Osteocyte (in vitro differentiated cells): ENCODE measurements around the gene RPTOR. TPM values are rescaled to one million over a fixed set of nuclear protein-coding genes. Genes with fewer than 3 reads are reported as not detected.

ENCODE experiments used
- DNase-seq: peaks from one replicate; pipeline ENCODE4 v3.0.0; 2021; ENCODE audit warnings: mixed read lengths; ENCODE audit not compliant: unreplicated experiment; ENCODE audit errors: extremely low spot score
- H3K27ac Mint-ChIP-seq: one replicate; pipeline ENCODE4 v1.8.0; 2021; ENCODE audit warnings: mild to moderate bottlenecking, mixed read lengths; ENCODE audit not compliant: unreplicated experiment
- H3K27me3 Mint-ChIP-seq: one replicate; pipeline ENCODE4 v1.8.0; 2021; ENCODE audit warnings: mixed read lengths; ENCODE audit not compliant: unreplicated experiment
- H3K36me3 Mint-ChIP-seq: one replicate; pipeline ENCODE4 v1.8.0; 2021; ENCODE audit warnings: mixed read lengths; ENCODE audit not compliant: unreplicated experiment
- H3K4me1 Mint-ChIP-seq: one replicate; pipeline ENCODE4 v1.8.0; 2021; ENCODE audit warnings: mixed read lengths; ENCODE audit not compliant: unreplicated experiment
- H3K4me3 Mint-ChIP-seq: one replicate; pipeline ENCODE4 v1.8.0; 2021; ENCODE audit warnings: mild to moderate bottlenecking, moderate library complexity, mixed read lengths; ENCODE audit not compliant: unreplicated experiment
- H3K9me3 Mint-ChIP-seq: one replicate; pipeline ENCODE4 v1.8.0; 2021; ENCODE audit warnings: mixed read lengths; ENCODE audit not compliant: unreplicated experiment
- total RNA-seq: library from RNA; stranded (reverse); gene quantifications from 2 replicates; pipeline ENCODE4 v1.2.1, GENCODE V29; 2021
- TF ChIP-seq, protein P1 (sequence below): fragments of 200-600 bp; sonication (generic); IDR thresholded peaks from 2 replicates; pipeline ENCODE4 v1.5.0; 2021; ENCODE audit warnings: antibody characterized with exemption, mild to moderate bottlenecking, moderate library complexity

RPTOR gene
- total RNA-seq, 1 donor from 2014 or later, result 36.0 TPM

GRCh38 chr17:80798595-80799537 lies 254.2 kb downstream of the RPTOR start:
- no peak for DNase-seq
- peaks cover 31% of the 10 kb centered on the region for H3K4me1 Mint-ChIP-seq
- no peaks in the 10 kb centered on the region for H3K27me3 Mint-ChIP-seq
- H3K27ac Mint-ChIP-seq, result no peak overlapping the region
- H3K36me3 Mint-ChIP-seq, result peaks cover 4% of the 10 kb centered on the region
- TF ChIP-seq, protein P1, sequence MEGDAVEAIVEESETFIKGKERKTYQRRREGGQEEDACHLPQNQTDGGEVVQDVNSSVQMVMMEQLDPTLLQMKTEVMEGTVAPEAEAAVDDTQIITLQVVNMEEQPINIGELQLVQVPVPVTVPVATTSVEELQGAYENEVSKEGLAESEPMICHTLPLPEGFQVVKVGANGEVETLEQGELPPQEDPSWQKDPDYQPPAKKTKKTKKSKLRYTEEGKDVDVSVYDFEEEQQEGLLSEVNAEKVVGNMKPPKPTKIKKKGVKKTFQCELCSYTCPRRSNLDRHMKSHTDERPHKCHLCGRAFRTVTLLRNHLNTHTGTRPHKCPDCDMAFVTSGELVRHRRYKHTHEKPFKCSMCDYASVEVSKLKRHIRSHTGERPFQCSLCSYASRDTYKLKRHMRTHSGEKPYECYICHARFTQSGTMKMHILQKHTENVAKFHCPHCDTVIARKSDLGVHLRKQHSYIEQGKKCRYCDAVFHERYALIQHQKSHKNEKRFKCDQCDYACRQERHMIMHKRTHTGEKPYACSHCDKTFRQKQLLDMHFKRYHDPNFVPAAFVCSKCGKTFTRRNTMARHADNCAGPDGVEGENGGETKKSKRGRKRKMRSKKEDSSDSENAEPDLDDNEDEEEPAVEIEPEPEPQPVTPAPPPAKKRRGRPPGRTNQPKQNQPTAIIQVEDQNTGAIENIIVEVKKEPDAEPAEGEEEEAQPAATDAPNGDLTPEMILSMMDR, result no peak
- no peak overlapping the region for H3K4me3 Mint-ChIP-seq
- H3K9me3 Mint-ChIP-seq, result no peaks in the 10 kb centered on the region

GRCh38 chr17:80799538-80800480 lies 255.2 kb downstream of the RPTOR start:
- Mint-ChIP-seq H3K4me3 (no peak overlapping the region), H3K36me3 (peaks cover 4% of the 10 kb centered on the region), H3K9me3 (no peaks in the 10 kb centered on the region), H3K4me1 (peaks cover 28% of the 10 kb centered on the region), H3K27me3 (no peaks in the 10 kb centered on the region), H3K27ac (no peak overlapping the region)
- TF ChIP-seq, protein P1, result no peak
- DNase-seq, result no peak

DNA sequence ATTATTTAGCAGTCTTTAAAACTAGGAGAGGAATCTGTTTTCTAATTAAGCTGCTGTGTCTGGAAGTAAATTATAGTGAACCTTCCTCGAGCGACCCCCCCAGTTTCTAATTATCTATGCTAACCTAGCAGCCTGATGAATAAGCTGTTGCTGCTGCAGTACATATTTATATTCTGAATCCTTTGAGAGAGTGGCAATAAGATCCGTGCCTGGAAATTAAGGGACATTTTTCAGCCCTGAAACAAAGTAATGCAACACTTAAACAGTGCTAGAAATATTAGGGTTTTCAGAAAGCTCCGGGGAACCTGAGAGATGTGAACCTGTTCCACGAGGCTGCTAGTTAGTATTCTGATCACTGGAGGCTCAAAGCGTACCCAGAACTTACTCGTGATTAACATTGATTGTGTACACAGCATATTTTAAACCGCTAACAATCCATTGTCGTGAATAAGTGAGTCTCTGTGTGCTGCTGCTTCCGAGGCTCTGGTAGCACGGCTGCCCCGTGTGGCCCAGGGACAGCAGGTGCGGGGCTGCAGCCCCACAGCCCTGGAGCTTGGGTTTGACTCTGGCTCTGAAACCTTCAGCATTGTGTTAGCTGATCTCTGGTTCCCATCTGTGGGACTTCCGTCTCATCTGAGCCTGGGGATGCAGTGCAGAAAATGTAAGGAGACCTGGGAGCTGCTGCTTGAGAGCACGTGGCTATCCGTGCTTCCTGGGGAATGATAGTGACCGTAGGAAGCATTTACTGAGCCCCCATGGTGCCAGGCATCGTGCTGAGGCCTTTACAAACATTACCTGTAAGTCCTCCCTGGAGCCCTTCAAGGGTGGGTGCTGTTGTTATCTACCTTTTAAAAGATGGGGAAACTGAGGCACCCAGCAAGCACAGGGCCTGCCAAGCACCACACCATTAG lies 256.1 kb downstream of the RPTOR start:
- Mint-ChIP-seq H3K27me3 (no peaks in the 10 kb centered on the region), H3K4me3 (no peak overlapping the region), H3K36me3 (peaks cover 4% of the 10 kb centered on the region), H3K27ac (no peak overlapping the region), H3K9me3 (no peaks in the 10 kb centered on the region), H3K4me1 (peaks cover 28% of the 10 kb centered on the region)
- no peak for DNase-seq
- TF ChIP-seq, protein P1, result no peak

GRCh38 chr17:80802626-80803450 lies 258.2 kb downstream of the RPTOR start:
- H3K36me3 Mint-ChIP-seq, result peaks cover 16% of the 10 kb centered on the region
- TF ChIP-seq, protein P1, result no peak
- H3K4me3 Mint-ChIP-seq, result no peak overlapping the region
- no peaks in the 10 kb centered on the region for H3K27me3 Mint-ChIP-seq
- H3K9me3 Mint-ChIP-seq, result peaks cover 10% of the 10 kb centered on the region
- H3K27ac Mint-ChIP-seq, result no peak overlapping the region
- H3K4me1 Mint-ChIP-seq, result peaks cover 22% of the 10 kb centered on the region
- no peak for DNase-seq
